ENCODE measurements around the gene ZSCAN31. TPM values are rescaled to one million over a fixed set of nuclear protein-coding genes. Genes with fewer than 3 reads are reported as not detected.

Gene ZSCAN31
- total RNA-seq, 1 experiment from 2014 or later: 6.6 TPM

DNA sequence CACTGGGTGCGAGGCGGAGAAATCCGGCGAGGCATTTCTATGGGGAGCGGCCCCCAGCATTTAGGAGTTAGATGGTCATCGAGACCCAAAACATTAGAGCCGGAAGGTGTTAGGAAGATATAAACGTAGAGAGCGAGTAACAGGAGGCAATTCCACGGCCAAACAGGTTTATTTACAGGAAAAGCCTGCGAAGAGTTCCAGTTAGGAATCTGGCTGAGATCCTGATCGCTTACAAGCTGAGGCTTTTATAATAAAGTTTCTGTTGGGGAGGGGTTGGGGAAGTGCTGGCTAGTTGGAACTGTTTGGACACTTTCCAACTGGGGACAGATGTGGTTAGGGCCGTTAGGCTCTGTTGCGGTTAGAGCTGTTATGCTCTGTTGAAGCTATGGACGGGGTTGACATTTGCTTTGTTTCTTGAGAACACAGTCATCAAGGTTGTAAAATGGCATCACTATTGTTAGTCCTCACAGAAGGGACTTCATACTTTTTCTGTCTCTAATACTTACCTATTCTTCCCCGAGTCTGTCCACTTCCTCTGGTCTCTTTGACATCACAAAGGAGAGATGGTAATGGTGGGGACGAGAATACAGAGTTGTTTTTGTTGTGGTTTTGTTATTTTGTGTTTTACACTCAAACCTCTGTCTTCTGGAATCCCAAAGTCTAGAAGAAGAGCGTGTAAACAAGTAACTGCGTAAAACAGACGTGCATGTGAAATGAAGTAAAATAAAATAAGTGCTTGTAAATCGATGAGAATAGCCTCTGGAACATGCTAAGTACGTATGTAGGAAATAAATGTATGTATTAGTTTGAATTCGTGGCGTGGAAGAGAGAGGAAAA lies 554 bp upstream of the ZSCAN31 start (continued):
- TF ChIP-seq ZNF121 (CRISPR knock-in tag; IDR thresholded peaks at IDR 0.05) (no peak), ZNF416 (CRISPR knock-in tag; IDR thresholded peaks at IDR 0.05) (no peak), SP1 (CRISPR knock-in tag; conservative IDR thresholded peaks at IDR 0.05) (no peak), EMX1 (CRISPR knock-in tag; IDR thresholded peaks at IDR 0.05) (no peak)
- TF ChIP-seq, protein P1, sequence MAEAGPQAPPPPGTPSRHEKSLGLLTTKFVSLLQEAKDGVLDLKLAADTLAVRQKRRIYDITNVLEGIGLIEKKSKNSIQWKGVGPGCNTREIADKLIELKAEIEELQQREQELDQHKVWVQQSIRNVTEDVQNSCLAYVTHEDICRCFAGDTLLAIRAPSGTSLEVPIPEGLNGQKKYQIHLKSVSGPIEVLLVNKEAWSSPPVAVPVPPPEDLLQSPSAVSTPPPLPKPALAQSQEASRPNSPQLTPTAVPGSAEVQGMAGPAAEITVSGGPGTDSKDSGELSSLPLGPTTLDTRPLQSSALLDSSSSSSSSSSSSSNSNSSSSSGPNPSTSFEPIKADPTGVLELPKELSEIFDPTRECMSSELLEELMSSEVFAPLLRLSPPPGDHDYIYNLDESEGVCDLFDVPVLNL (CRISPR knock-in tag; IDR thresholded peaks at IDR 0.05; ENCODE audit: borderline replicate concordance, low read depth): no peak
- TF ChIP-seq, protein P2, sequence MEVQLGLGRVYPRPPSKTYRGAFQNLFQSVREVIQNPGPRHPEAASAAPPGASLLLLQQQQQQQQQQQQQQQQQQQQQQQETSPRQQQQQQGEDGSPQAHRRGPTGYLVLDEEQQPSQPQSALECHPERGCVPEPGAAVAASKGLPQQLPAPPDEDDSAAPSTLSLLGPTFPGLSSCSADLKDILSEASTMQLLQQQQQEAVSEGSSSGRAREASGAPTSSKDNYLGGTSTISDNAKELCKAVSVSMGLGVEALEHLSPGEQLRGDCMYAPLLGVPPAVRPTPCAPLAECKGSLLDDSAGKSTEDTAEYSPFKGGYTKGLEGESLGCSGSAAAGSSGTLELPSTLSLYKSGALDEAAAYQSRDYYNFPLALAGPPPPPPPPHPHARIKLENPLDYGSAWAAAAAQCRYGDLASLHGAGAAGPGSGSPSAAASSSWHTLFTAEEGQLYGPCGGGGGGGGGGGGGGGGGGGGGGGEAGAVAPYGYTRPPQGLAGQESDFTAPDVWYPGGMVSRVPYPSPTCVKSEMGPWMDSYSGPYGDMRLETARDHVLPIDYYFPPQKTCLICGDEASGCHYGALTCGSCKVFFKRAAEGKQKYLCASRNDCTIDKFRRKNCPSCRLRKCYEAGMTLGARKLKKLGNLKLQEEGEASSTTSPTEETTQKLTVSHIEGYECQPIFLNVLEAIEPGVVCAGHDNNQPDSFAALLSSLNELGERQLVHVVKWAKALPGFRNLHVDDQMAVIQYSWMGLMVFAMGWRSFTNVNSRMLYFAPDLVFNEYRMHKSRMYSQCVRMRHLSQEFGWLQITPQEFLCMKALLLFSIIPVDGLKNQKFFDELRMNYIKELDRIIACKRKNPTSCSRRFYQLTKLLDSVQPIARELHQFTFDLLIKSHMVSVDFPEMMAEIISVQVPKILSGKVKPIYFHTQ (CRISPR knock-in tag; IDR thresholded peaks at IDR 0.05): 0 out of 2 replicates have a peak, but pooled peaks have one; percentile 54
- TF ChIP-seq, protein P3, sequence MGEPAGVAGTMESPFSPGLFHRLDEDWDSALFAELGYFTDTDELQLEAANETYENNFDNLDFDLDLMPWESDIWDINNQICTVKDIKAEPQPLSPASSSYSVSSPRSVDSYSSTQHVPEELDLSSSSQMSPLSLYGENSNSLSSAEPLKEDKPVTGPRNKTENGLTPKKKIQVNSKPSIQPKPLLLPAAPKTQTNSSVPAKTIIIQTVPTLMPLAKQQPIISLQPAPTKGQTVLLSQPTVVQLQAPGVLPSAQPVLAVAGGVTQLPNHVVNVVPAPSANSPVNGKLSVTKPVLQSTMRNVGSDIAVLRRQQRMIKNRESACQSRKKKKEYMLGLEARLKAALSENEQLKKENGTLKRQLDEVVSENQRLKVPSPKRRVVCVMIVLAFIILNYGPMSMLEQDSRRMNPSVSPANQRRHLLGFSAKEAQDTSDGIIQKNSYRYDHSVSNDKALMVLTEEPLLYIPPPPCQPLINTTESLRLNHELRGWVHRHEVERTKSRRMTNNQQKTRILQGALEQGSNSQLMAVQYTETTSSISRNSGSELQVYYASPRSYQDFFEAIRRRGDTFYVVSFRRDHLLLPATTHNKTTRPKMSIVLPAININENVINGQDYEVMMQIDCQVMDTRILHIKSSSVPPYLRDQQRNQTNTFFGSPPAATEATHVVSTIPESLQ (CRISPR knock-in tag; IDR thresholded peaks at IDR 0.05): no peak

DNA sequence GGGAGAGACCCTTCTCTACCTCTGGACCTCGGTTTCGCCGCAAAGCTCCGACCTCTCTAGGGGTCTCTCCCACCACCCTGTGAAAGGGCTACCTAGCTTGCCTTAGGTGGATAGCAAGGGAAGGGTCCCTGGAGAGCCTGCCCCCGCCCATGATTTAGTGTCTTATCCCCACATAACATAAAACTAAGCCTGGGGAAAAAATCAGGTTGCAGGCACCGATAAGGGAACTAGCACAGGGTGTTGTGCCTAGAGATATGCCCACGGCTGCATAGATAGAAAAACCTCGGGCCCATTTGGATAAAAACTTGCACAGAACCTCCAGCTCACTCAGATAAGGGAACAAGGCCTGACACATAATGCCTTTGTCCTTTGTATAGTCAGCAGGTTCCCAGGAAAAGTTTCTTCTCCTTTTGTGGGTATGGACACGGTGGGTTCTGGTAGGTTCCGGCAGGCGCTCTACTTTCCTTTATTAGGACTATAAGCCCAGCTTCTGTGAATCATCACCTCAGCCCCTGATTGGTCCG lies 846 bp downstream of the ZSCAN31 start:
- POLR2A ChIA-PET: interaction anchor here (0.8 to 2.9 kb wide), 19 partner anchors 11 to 528 kb away, joined by 3 to 35 read pairs (median 5); partner anchors contain the start of genes PGBD1, ZKSCAN3, ZKSCAN4 and ZKSCAN8
- CTCF ChIA-PET: interaction anchor here (0.6 to 3.4 kb wide), 5 partner anchors 21 to 230 kb away, joined by 3 to 35 read pairs (median 4); no protein-coding TSS in a partner anchor
- Mint-ChIP-seq H3K27ac (no peak overlapping the region), H3K36me3 (no peaks in the 10 kb centered on the region), H3K4me3 (no peak overlapping the region), H3K27me3 (ENCODE audit: low read depth) (peaks cover 4% of the 10 kb centered on the region), H3K9me3 (peaks cover 5% of the 10 kb centered on the region), H3K4me1 (peaks cover 9% of the 10 kb centered on the region)
- no peak for DNase-seq (ENCODE audit: low spot score)
- peak; percentile 1 for ATAC-seq
- TF ChIP-seq RELA (CRISPR knock-in tag; IDR thresholded peaks at IDR 0.05; ENCODE audit: borderline replicate concordance) (no peak), MXD4 (CRISPR knock-in tag; IDR thresholded peaks at IDR 0.05; ENCODE audit: borderline replicate concordance) (no peak), TCF7 (CRISPR knock-in tag; IDR thresholded peaks at IDR 0.05; ENCODE audit: low read depth) (no peak), ZNF138 (CRISPR knock-in tag; conservative IDR thresholded peaks at IDR 0.05) (no peak), ZNF121 (CRISPR knock-in tag; IDR thresholded peaks at IDR 0.05) (no peak), SP1 (CRISPR knock-in tag; conservative IDR thresholded peaks at IDR 0.05) (no peak), KAT7 (CRISPR knock-in tag; IDR thresholded peaks at IDR 0.05; ENCODE audit: borderline replicate concordance) (no peak)
- TF ChIP-seq, protein P4, sequence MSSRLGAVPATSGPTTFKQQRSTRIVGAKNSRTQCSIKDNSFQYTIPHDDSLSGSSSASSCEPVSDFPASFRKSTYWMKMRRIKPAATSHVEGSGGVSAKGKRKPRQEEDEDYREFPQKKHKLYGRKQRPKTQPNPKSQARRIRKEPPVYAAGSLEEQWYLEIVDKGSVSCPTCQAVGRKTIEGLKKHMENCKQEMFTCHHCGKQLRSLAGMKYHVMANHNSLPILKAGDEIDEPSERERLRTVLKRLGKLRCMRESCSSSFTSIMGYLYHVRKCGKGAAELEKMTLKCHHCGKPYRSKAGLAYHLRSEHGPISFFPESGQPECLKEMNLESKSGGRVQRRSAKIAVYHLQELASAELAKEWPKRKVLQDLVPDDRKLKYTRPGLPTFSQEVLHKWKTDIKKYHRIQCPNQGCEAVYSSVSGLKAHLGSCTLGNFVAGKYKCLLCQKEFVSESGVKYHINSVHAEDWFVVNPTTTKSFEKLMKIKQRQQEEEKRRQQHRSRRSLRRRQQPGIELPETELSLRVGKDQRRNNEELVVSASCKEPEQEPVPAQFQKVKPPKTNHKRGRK (CRISPR knock-in tag; IDR thresholded peaks at IDR 0.05; ENCODE audit: borderline replicate concordance): no peak
- TF ChIP-seq, protein P5, sequence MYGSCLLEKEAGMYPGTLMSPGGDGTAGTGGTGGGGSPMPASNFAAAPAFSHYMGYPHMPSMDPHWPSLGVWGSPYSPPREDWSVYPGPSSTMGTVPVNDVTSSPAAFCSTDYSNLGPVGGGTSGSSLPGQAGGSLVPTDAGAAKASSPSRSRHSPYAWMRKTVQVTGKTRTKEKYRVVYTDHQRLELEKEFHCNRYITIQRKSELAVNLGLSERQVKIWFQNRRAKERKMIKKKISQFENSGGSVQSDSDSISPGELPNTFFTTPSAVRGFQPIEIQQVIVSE (CRISPR knock-in tag; IDR thresholded peaks at IDR 0.05; ENCODE audit: borderline replicate concordance): no peak
- TF ChIP-seq, protein P6, sequence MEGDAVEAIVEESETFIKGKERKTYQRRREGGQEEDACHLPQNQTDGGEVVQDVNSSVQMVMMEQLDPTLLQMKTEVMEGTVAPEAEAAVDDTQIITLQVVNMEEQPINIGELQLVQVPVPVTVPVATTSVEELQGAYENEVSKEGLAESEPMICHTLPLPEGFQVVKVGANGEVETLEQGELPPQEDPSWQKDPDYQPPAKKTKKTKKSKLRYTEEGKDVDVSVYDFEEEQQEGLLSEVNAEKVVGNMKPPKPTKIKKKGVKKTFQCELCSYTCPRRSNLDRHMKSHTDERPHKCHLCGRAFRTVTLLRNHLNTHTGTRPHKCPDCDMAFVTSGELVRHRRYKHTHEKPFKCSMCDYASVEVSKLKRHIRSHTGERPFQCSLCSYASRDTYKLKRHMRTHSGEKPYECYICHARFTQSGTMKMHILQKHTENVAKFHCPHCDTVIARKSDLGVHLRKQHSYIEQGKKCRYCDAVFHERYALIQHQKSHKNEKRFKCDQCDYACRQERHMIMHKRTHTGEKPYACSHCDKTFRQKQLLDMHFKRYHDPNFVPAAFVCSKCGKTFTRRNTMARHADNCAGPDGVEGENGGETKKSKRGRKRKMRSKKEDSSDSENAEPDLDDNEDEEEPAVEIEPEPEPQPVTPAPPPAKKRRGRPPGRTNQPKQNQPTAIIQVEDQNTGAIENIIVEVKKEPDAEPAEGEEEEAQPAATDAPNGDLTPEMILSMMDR (IDR thresholded peaks at IDR 0.05): no peak
- TF ChIP-seq, protein P7, sequence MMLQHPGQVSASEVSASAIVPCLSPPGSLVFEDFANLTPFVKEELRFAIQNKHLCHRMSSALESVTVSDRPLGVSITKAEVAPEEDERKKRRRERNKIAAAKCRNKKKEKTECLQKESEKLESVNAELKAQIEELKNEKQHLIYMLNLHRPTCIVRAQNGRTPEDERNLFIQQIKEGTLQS (CRISPR knock-in tag; conservative IDR thresholded peaks at IDR 0.05): no peak
- TF ChIP-seq, protein P8, sequence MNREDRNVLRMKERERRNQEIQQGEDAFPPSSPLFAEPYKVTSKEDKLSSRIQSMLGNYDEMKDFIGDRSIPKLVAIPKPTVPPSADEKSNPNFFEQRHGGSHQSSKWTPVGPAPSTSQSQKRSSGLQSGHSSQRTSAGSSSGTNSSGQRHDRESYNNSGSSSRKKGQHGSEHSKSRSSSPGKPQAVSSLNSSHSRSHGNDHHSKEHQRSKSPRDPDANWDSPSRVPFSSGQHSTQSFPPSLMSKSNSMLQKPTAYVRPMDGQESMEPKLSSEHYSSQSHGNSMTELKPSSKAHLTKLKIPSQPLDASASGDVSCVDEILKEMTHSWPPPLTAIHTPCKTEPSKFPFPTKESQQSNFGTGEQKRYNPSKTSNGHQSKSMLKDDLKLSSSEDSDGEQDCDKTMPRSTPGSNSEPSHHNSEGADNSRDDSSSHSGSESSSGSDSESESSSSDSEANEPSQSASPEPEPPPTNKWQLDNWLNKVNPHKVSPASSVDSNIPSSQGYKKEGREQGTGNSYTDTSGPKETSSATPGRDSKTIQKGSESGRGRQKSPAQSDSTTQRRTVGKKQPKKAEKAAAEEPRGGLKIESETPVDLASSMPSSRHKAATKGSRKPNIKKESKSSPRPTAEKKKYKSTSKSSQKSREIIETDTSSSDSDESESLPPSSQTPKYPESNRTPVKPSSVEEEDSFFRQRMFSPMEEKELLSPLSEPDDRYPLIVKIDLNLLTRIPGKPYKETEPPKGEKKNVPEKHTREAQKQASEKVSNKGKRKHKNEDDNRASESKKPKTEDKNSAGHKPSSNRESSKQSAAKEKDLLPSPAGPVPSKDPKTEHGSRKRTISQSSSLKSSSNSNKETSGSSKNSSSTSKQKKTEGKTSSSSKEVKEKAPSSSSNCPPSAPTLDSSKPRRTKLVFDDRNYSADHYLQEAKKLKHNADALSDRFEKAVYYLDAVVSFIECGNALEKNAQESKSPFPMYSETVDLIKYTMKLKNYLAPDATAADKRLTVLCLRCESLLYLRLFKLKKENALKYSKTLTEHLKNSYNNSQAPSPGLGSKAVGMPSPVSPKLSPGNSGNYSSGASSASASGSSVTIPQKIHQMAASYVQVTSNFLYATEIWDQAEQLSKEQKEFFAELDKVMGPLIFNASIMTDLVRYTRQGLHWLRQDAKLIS (CRISPR knock-in tag; IDR thresholded peaks at IDR 0.05; ENCODE audit: borderline replicate concordance): no peak

Data from WTC11 (cell line).